Panc1 (cell line): ENCODE data around the gene GLIPR1L2.

Source experiments
- POLR2AphosphoS5 ChIP-seq: IDR thresholded peaks from 2 replicates; pipeline ENCODE4 v1.6.1; 2012; ENCODE audit warnings: mild to moderate bottlenecking, low read depth, low read length, moderate library complexity
- SIN3A ChIP-seq: IDR thresholded peaks from 2 replicates; pipeline ENCODE4 v1.6.1; 2012; ENCODE audit warnings: low read depth, mild to moderate bottlenecking, low read length, moderate library complexity, borderline replicate concordance; ENCODE audit not compliant: insufficient read depth
- TCF7L2 ChIP-seq: IDR thresholded peaks from 2 replicates; pipeline ENCODE4 v1.6.1; 2011; ENCODE audit warnings: mild to moderate bottlenecking, low read depth, low read length, inconsistent platforms
- TF ChIP-seq, protein P1 (sequence below): fragments of 450-650 bp; IDR thresholded peaks from 2 replicates; pipeline ENCODE4 v1.5.1; 2017; ENCODE audit warnings: mild to moderate bottlenecking
- TF ChIP-seq, protein P2 (sequence below), 2 experiments: IDR thresholded peaks; 2 replicates each; pipeline ENCODE4 v1.6.1; 2011 to 2012; ENCODE audit warnings: low read depth in 2 of 2, control low read depth in 1 of 2, low read length in 1 of 2, mild to moderate bottlenecking in 1 of 2, moderate library complexity in 1 of 2; ENCODE audit not compliant: insufficient read depth in 1 of 2

DNA sequence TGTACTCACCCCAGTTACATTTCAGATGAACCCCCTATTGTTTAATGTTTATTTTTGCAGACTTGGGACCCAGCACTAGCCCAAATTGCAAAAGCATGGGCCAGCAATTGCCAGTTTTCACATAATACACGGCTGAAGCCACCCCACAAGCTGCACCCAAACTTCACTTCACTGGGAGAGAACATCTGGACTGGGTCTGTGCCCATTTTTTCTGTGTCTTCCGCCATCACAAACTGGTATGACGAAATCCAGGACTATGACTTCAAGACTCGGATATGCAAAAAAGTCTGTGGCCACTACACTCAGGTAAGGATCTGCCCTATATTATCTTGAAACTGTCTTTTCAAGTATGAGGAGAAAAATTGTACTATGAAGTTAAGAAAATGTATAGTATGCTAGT lies 90.9 kb downstream of the GLIPR1L2 start:
- TF ChIP-seq, protein P1, sequence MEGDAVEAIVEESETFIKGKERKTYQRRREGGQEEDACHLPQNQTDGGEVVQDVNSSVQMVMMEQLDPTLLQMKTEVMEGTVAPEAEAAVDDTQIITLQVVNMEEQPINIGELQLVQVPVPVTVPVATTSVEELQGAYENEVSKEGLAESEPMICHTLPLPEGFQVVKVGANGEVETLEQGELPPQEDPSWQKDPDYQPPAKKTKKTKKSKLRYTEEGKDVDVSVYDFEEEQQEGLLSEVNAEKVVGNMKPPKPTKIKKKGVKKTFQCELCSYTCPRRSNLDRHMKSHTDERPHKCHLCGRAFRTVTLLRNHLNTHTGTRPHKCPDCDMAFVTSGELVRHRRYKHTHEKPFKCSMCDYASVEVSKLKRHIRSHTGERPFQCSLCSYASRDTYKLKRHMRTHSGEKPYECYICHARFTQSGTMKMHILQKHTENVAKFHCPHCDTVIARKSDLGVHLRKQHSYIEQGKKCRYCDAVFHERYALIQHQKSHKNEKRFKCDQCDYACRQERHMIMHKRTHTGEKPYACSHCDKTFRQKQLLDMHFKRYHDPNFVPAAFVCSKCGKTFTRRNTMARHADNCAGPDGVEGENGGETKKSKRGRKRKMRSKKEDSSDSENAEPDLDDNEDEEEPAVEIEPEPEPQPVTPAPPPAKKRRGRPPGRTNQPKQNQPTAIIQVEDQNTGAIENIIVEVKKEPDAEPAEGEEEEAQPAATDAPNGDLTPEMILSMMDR, result no peak
- TF ChIP-seq, protein P2, sequence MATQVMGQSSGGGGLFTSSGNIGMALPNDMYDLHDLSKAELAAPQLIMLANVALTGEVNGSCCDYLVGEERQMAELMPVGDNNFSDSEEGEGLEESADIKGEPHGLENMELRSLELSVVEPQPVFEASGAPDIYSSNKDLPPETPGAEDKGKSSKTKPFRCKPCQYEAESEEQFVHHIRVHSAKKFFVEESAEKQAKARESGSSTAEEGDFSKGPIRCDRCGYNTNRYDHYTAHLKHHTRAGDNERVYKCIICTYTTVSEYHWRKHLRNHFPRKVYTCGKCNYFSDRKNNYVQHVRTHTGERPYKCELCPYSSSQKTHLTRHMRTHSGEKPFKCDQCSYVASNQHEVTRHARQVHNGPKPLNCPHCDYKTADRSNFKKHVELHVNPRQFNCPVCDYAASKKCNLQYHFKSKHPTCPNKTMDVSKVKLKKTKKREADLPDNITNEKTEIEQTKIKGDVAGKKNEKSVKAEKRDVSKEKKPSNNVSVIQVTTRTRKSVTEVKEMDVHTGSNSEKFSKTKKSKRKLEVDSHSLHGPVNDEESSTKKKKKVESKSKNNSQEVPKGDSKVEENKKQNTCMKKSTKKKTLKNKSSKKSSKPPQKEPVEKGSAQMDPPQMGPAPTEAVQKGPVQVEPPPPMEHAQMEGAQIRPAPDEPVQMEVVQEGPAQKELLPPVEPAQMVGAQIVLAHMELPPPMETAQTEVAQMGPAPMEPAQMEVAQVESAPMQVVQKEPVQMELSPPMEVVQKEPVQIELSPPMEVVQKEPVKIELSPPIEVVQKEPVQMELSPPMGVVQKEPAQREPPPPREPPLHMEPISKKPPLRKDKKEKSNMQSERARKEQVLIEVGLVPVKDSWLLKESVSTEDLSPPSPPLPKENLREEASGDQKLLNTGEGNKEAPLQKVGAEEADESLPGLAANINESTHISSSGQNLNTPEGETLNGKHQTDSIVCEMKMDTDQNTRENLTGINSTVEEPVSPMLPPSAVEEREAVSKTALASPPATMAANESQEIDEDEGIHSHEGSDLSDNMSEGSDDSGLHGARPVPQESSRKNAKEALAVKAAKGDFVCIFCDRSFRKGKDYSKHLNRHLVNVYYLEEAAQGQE (IDR thresholded peaks at IDR 0.05; ENCODE audit: insufficient read depth in 1 of 2, low read depth in 2 of 2, low read length in 1 of 2), result no peak
- no peak for TF ChIP-seq POLR2AphosphoS5
- no peak for TF ChIP-seq SIN3A
- no peak for TF ChIP-seq TCF7L2
